Measurements from ENCODE around the gene IQSEC1.

Gene IQSEC1

DNA sequence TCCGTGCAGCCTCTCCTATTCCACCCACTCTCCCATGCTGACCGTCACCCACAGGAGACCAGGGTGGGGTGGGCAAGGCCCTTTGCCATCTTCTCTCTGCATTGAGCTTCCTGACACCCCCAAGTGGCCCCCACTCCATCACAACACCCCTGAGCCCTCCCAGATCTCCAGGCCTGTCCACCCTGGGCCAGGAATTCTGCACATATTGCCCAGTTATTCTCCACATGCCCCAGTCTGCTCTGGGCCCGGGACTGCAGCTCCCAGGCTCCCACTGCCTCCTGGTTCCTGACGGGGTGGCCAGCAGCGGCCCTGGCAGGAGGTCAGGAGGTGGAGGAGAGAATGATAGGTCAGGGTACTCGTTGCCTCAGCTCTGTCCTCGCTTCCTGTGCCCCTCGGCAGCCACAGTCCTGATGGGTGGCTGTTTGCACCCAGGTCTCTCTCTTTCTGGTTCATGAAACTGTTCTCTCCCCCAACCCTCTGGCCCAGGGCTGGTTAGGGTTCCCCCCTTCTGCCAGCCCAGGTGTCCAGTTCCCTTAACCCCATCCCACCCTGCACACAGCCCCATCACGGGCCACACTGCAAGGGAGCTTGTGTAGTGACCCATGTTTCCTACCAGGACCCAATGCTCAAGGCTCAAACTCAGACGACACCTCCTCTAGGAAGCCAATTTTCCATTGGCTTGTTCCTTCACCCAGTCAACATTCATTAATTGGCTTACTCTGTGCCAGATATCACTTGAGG is 47.3 kb downstream of the IQSEC1 start:
- no peak for DNase-seq

- no peak for DNase-seq
Observed at GRCh38 chr3:13025090-13025489, 48.1 kb downstream of the IQSEC1 start.

- DNase-seq, result no peak
Observed at GRCh38 chr3:13024765-13025065, 48.5 kb downstream of the IQSEC1 start.

DNA sequence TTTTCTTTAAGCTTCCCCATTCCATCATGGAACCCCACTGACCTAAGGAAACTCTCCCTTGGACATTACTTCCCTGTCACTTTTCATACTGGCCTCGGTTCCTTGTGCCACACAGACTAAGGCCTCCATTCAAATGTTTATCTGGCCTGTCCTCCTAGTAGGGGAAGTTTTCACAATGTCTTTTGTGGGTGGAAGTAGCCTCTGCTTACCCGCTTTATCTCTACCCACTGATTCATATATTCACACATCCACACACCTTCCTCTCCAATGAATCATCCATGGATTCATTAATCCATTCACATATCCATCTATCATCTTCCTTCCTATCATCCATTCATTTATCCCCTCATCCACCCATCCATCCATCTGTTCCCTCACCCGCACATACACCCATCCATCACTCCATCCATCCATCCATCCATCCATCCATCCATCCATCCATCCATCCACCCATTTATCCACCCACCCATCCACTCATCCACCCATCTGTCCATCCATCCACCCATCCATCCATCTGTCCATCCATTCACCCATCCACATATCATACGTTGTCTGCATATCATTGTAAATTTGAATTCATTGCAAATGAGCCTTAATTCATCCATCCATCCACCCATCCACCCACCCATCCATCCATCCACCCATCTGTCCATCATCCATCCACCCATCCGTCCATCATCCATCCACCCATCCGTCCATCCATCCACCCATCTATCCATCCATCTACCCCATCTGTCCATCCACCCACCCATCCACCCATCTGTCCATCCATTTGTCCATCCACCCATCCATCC is 49.1 kb downstream of the IQSEC1 start:
- DNase-seq, result no peak

GRCh38 chr3:13023235-13023970 is 49.8 kb downstream of the IQSEC1 start:
- DNase-seq, result no peak

DNA sequence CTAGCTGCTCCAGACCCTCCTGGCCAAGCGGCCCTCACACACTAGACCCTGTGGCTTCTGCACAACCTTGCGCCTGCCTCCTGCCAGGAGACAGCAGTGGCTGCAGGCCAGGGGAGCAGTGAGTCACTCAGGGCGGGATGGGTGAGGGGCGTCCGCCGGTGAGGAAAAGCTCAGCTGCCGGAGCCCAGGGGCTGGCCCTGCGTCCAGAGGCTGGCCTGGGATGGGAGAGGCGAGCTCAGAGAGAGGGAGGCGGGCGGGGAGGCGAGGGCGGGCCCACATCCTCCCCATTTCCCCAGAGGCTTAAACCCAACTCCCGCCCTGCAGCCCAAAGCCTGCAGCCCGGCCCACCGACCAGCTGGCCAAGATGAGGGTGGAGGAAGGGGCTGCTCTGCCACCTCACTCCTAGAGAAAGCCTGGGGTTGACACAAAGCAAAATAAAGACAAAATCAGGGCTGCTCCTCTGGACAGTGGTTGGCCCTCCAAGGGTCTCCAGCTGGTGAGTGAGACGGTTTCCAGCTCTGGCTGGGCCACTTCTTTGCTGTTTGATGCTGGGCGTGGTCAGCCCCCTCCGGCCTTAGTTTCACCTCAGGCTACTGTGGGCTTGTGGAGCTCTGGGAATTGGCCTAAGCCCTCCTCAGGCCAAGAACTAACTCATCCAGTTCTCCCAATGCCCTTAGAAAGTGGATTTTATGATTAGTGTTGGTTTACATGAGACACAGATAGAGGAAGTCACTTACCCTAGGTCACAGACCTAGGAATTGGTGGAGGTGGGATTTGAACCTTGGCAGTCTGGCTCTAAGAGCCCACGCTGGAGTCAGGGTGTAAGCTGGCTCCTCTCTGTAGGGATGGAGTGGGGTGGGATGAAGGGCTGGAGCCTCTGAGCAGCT is 50.6 kb downstream of the IQSEC1 start:
- DNase-seq, result peak; percentile 45

DNA sequence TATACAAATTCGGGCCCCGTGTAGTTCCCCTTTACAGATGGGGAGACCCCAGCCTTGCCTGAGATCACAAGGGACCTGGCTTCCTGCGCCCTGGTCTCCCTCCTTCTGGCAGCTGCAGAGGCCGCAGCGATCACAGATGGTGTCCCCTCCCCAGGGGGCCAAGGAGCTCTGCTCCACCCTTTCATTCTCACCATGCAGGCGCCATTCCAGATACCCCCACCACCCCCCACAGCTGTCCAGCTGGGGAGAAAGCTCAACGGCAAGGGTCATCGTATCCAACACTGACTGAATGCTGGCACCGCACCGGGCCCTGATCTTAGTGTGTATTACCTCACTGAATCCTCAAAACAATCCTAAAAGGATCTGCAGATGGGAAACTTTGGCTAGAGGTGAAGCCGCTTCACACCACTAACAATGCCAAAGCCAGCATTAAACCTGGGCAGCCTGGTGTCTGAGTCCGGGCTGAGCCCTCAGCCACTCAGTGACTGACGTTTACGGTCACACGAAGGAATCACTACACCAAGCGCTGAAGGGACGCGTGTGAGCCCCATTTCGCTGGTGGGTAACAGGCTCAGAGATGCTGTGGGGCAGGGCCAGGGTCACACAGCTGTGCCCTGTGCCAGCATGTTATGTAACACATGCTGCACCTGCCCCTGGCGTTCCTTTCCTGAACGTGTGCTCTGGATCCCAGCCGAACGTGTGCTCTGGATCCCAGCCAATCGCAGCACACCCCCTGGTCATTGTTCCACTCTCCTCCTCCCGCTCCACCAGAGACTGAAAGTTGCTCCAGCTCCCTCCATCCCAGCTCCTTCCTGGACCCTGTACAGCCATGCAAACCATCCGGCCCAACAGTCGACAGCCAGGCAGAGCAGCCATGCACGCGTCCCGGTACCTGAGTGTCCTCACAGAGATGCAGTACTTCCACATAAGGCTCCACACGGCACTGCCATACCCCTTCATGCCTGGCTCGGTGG is 51.8 kb downstream of the IQSEC1 start:
- peak; percentile 18 for DNase-seq

GRCh38 chr3:13020159-13020750 is 53.0 kb downstream of the IQSEC1 start:
- DNase-seq, result no peak

- DNase-seq, result peak; percentile 4
Observed at GRCh38 chr3:13019243-13020095, 53.8 kb downstream of the IQSEC1 start.

GRCh38 chr3:13018561-13019242 is 54.5 kb downstream of the IQSEC1 start:
- no peak for DNase-seq

- DNase-seq, result no peak
Observed at GRCh38 chr3:13018043-13018451, 55.2 kb downstream of the IQSEC1 start.

DNA sequence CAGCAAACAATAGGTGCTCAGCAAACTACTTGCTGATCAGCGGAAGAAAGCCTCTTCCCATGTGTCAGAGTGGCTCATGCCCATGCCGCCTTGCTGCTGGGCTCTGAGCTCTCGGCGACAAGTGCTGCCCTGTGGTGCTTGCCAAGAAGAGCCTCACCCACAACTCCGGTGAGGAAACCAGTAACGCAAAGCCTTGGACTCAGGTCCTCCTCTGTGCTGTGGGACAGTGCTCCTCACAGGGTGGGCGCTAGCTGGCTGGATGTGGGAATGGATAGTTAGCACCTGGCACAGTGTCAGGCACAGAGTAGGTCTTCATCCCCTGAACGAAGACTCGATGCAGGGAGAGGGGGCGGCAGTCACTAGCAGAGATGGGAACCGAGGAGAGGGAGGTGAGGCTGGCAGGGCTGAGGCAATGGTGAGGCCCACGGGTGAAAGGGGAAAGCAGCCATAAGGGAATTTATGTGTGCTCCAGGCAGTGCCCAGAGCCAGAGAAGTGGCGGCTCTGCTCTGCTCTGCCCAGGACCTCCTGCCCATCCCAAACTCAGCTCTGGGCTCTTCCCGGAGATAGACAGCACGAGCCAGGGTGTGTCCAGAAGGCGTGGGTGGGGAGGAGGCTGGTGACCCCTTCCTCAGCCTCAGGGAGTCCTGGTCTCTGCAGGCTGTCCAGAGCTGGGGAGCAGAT is 55.7 kb downstream of the IQSEC1 start:
- DNase-seq, result no peak

GRCh38 chr3:13016721-13017255 is 56.4 kb downstream of the IQSEC1 start:
- DNase-seq, result no peak

GRCh38 chr3:13016083-13016720 is 57.0 kb downstream of the IQSEC1 start:
- no peak for DNase-seq

DNA sequence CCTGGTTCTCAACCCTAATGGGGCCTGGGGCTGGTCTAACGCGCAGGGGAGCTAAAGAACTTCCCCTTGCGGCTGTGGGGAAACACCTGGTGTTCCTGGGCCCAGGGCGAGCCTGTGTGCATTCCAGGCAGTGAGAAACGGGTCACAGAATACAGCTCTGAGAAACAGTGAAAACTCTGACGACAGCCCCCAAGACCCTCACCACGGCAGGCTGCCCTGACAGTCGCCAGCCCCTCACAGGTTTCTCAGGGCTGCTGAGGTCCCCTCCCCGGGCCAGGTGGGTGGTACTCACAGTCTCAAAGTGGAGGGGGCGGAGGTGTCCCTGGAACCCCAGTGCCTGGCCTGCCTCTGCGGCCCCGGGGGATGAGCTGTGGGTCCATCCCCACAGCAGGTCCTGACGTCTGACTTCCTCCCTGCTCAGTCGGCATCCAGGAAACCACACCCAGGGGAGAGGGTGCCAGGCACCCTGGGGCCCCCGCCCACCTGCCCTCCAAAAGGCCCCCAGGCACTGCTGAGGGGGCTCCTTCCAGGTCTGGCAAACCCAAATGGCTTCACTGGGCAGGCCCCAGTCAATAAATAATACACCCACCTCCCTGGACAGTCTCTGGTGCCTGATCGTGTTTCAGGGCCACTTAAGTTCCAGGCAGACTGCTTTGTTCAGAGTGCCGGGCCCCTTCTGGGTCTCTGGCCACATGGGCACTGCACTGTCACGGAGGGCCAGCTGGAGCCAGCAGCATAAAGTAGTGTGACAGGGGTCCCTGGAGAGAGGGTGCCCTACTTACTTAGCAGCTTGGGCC is 57.7 kb downstream of the IQSEC1 start:
- DNase-seq, result no peak

DNA sequence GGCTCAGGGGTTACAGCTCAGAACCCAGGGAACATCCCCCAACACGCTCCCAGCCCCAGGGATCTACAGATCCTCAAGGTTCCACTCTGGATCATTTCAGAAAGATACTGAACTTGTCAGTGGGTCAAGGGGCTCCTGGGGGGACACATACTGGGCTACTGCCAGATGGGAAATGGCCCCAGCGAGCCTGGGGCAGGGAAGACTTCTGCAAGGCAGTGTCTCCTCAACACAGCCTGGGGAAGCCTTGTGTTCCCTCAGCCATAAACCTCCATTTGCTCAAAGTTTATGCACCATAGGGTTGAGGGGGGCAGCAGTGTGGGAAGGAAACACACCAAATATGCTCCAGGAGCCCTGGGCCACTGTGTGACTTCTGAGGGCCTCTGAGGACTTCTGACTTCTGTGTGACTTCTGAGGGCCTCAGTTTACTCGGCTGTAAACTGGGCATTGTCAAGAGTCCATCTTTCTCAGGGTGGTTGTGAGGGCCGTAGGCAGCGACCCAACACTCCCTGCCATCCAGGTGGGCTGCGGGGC is 58.4 kb downstream of the IQSEC1 start:
- DNase-seq, result no peak
